GF-D8 (cell line): ENCODE data around the gene RASAL1.

Source experiments
- DNase-seq: peaks from one replicate; lab custom pipeline; 2025; lab: John Stamatoyannopoulos, UW

The RASAL1 gene

GRCh38 chr12:113058553-113058952, 77.0 kb downstream of the RASAL1 start:
- no peak for DNase-seq

- DNase-seq = no peak
Measured at GRCh38 chr12:113057565-113058485, 77.7 kb downstream of the RASAL1 start.

DNA sequence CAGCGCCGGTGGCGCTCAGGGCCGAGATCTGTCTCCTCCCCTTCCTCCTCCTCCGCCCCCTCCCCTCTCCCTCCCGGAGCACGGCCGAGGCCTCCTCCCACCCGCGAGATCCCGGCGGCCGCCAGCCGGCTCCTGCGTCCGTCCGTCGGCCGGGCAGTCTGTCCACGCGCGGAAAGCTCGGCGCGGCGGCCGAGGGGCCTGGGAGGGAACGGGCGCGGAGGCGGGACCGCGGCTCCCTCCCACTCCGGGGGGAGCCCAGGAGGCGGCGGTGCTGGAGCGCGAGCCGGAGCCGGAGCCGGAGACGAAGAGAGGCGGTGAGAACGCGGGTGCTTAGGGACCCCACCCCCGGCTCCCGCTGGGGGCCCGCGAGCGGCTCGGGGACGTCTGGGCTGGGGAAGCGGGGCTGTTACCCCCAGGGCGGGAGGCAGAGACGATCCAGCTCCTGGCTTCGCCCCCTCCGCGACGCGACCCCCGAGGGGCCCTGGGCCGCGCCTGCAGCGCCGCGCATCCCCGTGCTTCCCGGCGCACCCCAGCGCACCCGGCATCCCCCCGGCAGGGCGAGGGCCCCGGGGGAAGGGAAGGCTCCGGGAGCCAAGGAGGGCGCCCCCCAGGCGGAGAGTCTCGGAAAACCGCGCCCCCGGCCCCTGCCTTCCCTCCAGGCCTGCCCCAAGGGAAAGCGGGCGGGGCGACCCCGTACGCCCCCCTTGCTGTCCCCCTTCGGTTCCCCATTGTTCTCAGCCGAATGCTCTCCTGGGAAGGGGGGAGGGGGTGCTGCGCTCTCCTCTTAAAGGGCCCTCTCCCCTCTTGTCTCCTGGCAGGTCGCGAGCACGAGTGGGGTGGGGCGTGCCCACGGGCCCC, 78.7 kb downstream of the RASAL1 start, which contains the start of gene DTX1:
TSS of gene DTX1 (plus strand) at position 100 of the 858 bp plus-strand sequence. CDS start 1,463 bp downstream, outside the sequence.
- no peak for DNase-seq

- DNase-seq = no peak
Measured at GRCh38 chr12:113056381-113056630, 79.3 kb downstream of the RASAL1 start.

DNA sequence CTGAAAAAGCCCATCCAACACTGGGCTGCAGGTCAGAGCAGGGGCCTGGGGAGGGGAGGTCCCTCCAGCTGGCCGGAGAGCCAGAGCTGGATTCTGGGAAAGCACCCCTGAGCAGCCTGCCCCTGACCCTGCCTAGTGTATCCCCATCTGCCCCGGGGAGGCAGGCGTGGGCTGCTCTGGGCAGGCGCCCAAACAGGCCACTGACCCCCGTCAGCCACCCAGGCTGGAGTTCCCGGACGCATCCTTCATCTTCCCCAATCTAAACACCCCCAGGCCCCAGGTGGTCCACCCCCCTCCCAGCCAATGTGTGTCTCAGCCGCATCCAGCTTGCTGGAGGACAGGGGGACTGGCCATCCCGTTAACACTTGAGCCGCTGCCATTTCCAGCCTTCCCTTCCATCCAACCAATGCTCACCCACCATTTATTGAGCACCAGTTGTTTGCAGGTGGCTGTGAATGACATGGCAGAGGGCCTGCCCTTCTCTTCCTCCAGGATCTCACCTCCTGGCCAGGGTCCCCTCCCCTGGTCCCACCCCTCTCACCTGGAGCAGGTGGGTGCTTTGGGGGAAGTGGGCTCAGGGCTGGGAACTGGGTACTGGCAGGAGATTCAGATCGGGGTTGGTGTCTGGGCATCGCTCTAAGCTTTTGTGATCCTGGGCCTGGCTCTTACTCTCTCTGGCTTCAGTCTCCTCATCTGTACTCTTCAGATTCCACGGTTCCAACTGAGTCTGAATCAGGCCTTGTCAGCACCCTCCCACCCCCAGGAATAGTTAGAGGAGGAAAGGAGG, 79.8 kb downstream of the RASAL1 start:
- no peak for DNase-seq

- DNase-seq = no peak
Measured at GRCh38 chr12:113054948-113055486, 80.5 kb downstream of the RASAL1 start.

GRCh38 chr12:113052326-113052725, 83.2 kb downstream of the RASAL1 start:
- no peak for DNase-seq

DNA sequence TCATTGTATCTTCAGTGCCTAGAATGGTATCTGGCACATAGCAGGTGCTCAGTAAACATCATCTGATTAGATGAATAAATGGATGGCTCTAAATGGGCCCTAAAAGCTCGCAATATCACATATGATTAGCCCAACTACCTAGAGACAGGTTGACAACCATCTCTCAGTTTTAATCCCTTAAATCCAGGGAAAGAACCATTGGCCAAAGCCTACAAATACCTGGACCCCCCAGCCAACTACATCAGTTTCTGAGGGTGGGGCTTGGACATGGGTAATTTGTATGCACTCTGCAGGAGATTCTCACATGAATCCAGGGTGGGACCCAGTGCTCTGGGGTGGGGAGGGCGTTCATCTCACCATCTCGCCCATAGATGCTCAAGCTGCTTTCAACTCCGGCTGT, 83.8 kb downstream of the RASAL1 start:
- no peak for DNase-seq

GRCh38 chr12:113050795-113051194, 84.8 kb downstream of the RASAL1 start:
- no peak for DNase-seq

DNA sequence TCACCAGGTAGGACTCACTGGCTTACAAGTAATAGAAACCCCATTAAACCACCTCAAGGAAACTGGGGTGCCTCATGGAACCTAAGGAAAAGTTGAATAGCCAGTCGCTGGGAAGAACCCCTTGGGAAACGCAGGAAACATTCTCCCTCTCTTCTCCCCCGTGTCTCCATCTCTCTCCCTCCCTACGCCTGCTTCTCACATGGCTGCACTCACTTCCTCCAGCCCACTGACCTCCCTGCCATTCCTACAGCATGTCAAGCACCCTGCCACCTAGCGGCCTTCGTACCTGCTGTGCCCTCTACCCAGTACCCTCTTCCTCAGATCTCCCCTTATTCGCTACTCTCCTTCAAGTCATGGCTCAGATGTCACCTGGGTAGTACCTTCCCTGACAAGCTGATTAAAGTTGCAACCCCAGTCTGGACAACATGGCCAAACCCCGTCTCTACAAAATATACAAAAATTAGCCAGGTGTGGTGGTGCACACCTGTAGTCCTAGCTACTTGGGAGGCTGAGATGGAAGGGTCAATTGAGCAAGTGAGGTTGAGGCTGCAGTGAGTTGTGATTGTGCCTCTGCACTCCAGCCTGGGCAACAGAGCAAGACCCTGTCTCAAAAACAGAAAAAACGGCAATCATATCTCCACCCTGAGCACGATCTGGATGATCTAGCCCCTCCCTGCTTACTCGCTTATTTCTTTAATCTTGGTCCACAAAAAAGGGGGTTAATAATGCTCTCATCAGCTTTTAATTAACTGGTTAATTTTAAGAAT, 85.4 kb downstream of the RASAL1 start:
- no peak for DNase-seq
